ENCODE data around the gene ELOVL2. TPM values are rescaled to one million over a fixed set of nuclear protein-coding genes. Genes with fewer than 3 reads are reported as not detected.

The ELOVL2 gene
- total and polyA plus RNA-seq, 4 donors: 0.16 to 2.8 (median 0.24) TPM

DNA sequence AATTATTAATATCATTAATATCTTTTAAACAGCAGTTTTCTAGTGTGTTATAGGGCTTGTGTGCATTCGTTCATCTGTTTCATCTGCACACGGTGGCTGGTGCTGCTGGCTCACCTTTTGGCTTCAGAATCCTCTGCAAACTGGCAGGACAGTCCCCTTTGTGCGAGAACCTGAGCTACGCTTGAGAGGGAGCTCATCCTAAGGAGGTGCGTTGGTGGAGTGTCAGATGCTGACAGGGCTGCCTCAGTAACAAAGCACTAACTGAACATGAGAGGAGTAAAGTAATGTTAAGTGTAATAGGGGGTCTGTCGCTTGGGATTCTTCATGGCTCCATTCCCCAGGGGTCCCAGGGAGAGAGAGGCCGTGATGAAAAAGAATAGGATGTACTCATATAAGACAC, 22.4 kb downstream of the ELOVL2 start:
- no peak overlapping the region for H3K4me3 ChIP-seq
- WGBS, 2 donors: 81 to 83% methylated on average over 7 of the region's 7 CpGs
- H3K27ac ChIP-seq (ENCODE audit: low read depth in 1 of 2, low read length in 1 of 2): no peak overlapping the region
- no peak overlapping the region for H3K9ac ChIP-seq (ENCODE audit: insufficient read depth in 1 of 2, low read length in 2 of 2)
- ATAC-seq (ENCODE audit: insufficient read depth, low FRiP score) (no peak), DNase-seq (no peak)
- TF ChIP-seq CTCF (IDR thresholded peaks at IDR 0.05; ENCODE audit: control extremely low read depth, extremely low read depth): no peak
- no peaks in the 10 kb centered on the region for H3K27me3 ChIP-seq (ENCODE audit: control insufficient read depth in 3 of 3, insufficient read depth in 3 of 3, low read length in 2 of 3)
- H3K4me1 ChIP-seq (ENCODE audit: control insufficient read depth in 5 of 5, insufficient read depth in 5 of 5, low read length in 5 of 5): peaks cover 0 to 13% (median 0%) of the 10 kb centered on the region in 5 donors
- H3K36me3 ChIP-seq (ENCODE audit: control insufficient read depth in 4 of 4, insufficient read depth in 4 of 4, low read length in 4 of 4): no peaks in the 10 kb centered on the region
- peaks cover 0 to 2% (median 0%) of the 10 kb centered on the region in 4 donors for H3K9me3 ChIP-seq (ENCODE audit: control insufficient read depth in 4 of 4, insufficient read depth in 3 of 4, low read length in 3 of 4)

GRCh38 chr6:11021003-11021402, 23.1 kb downstream of the ELOVL2 start:
- ATAC-seq (ENCODE audit: insufficient read depth, low FRiP score) (no peak), DNase-seq (no peak)
- H3K27me3 ChIP-seq (ENCODE audit: control insufficient read depth in 3 of 3, insufficient read depth in 3 of 3, low read length in 2 of 3): no peaks in the 10 kb centered on the region
- TF ChIP-seq CTCF (IDR thresholded peaks at IDR 0.05; ENCODE audit: control extremely low read depth, extremely low read depth): no peak
- peak overlapping the region in 1 of 2 donors; percentile 33 for H3K27ac ChIP-seq (ENCODE audit: low read depth in 1 of 2, low read length in 1 of 2)
- peaks cover 0 to 2% (median 0%) of the 10 kb centered on the region in 4 donors for H3K9me3 ChIP-seq (ENCODE audit: control insufficient read depth in 4 of 4, insufficient read depth in 3 of 4, low read length in 3 of 4)
- 62 to 64% methylated on average over 2 of the region's 2 CpGs for WGBS, 2 donors
- H3K4me1 ChIP-seq (ENCODE audit: control insufficient read depth in 5 of 5, insufficient read depth in 5 of 5, low read length in 5 of 5): peaks cover 0 to 9% (median 0%) of the 10 kb centered on the region in 5 donors
- H3K4me3 ChIP-seq: no peak overlapping the region
- H3K36me3 ChIP-seq (ENCODE audit: control insufficient read depth in 4 of 4, insufficient read depth in 4 of 4, low read length in 4 of 4): no peaks in the 10 kb centered on the region
- no peak overlapping the region for H3K9ac ChIP-seq (ENCODE audit: insufficient read depth in 1 of 2, low read length in 2 of 2)

DNA sequence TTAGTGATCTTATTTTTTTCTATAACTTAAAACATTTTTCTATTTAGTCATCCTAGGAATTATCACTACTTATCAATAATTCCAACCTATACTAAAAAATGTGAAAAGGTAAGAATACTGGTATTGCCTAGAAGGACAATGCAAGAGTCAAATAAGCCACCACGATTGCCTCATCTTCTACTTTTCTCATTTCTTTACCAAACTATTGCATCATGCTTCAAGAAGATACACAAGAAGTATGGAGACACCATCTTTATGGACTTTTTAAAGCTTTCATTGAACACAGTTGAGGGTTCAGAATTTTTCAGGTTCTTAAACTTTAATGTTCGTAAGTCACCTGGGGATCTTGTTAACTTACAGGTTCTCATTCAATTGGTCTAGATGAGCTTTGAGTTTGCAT, 25.9 kb downstream of the ELOVL2 start:
- Histone ChIP-seq H3K9ac (ENCODE audit: insufficient read depth in 1 of 2, low read length in 2 of 2) (no peak overlapping the region), H3K27ac (ENCODE audit: low read depth in 1 of 2, low read length in 1 of 2) (no peak overlapping the region), H3K4me3 (no peak overlapping the region), H3K36me3 (ENCODE audit: control insufficient read depth in 4 of 4, insufficient read depth in 4 of 4, low read length in 4 of 4) (no peaks in the 10 kb centered on the region), H3K9me3 (ENCODE audit: control insufficient read depth in 4 of 4, insufficient read depth in 3 of 4, low read length in 3 of 4) (peaks cover 0 to 2% (median 0%) of the 10 kb centered on the region in 4 donors), H3K27me3 (ENCODE audit: control insufficient read depth in 3 of 3, insufficient read depth in 3 of 3, low read length in 2 of 3) (no peaks in the 10 kb centered on the region), H3K4me1 (ENCODE audit: control insufficient read depth in 5 of 5, insufficient read depth in 5 of 5, low read length in 5 of 5) (peaks cover 0 to 8% (median 0%) of the 10 kb centered on the region in 5 donors)
- DNase-seq (no peak), ATAC-seq (ENCODE audit: insufficient read depth, low FRiP score) (no peak)
- WGBS, 2 donors: 87% methylated on average over 2 of the region's 2 CpGs
- TF ChIP-seq CTCF (IDR thresholded peaks at IDR 0.05; ENCODE audit: control extremely low read depth, extremely low read depth): no peak

- Histone ChIP-seq H3K9me3 (ENCODE audit: control insufficient read depth in 4 of 4, insufficient read depth in 3 of 4, low read length in 3 of 4) (peaks cover 0 to 2% (median 0%) of the 10 kb centered on the region in 4 donors), H3K36me3 (ENCODE audit: control insufficient read depth in 4 of 4, insufficient read depth in 4 of 4, low read length in 4 of 4) (no peaks in the 10 kb centered on the region), H3K4me1 (ENCODE audit: control insufficient read depth in 5 of 5, insufficient read depth in 5 of 5, low read length in 5 of 5) (peaks cover 0 to 8% (median 0%) of the 10 kb centered on the region in 5 donors), H3K27ac (ENCODE audit: low read depth in 1 of 2, low read length in 1 of 2) (no peak overlapping the region), H3K27me3 (ENCODE audit: control insufficient read depth in 3 of 3, insufficient read depth in 3 of 3, low read length in 2 of 3) (no peaks in the 10 kb centered on the region), H3K9ac (ENCODE audit: insufficient read depth in 1 of 2, low read length in 2 of 2) (no peak overlapping the region), H3K4me3 (no peak overlapping the region)
- no peak for ATAC-seq (ENCODE audit: insufficient read depth, low FRiP score)
- no peak for DNase-seq
- 94 to 97% methylated on average over 3 of the region's 3 CpGs for WGBS, 2 donors
- TF ChIP-seq CTCF (IDR thresholded peaks at IDR 0.05; ENCODE audit: control extremely low read depth, extremely low read depth): no peak
These were observed 27.0 kb downstream of the ELOVL2 start for GRCh38 chr6:11017090-11017489.
